Activated T-cell treated with anti-CD3 and anti-CD28 coated beads, Interleukin-2, amount 50 U/mL, for 72 hours (primary cell): ENCODE results near the gene IGFBP6. TPM values are rescaled to one million over a fixed set of nuclear protein-coding genes. Genes with fewer than 3 reads are reported as not detected.

Source experiments
- ATAC-seq, 2 donors: fragments of 150-1000 bp; cut with Tn5 transposase; replicated peaks in 1 of 2; 2 replicates each; pipeline ENCODE4 v1.10.0; 2021; ENCODE audit warnings: moderate library complexity in 2 of 2, mild to moderate bottlenecking in 1 of 2
- DNase-seq, 2 donors: peaks; one replicate each; pipeline ENCODE4 v3.0.0; 2021 to 2022; ENCODE audit warnings: mixed read lengths in 1 of 2
- H3K27ac Mint-ChIP-seq: one replicate; pipeline ENCODE4 v1.8.0; 2022; ENCODE audit warnings: mild to moderate bottlenecking, moderate library complexity, mixed read lengths
- H3K27me3 Mint-ChIP-seq: one replicate; pipeline ENCODE4 v1.8.0; 2022; ENCODE audit warnings: low read depth, mixed read lengths
- H3K36me3 Mint-ChIP-seq, 2 donors: one replicate each; pipeline ENCODE4 v1.8.0; 2022; ENCODE audit warnings: mixed read lengths in 2 of 2, mild to moderate bottlenecking in 1 of 2; ENCODE audit not compliant: insufficient read depth in 2 of 2
- H3K4me1 Mint-ChIP-seq: one replicate; pipeline ENCODE4 v1.8.0; 2022; ENCODE audit warnings: low read depth, mixed read lengths
- H3K4me3 Mint-ChIP-seq, 2 donors: one replicate each; pipeline ENCODE4 v1.8.0; 2022; ENCODE audit warnings: mild to moderate bottlenecking in 2 of 2, mixed read lengths in 2 of 2, moderate library complexity in 2 of 2
- H3K9me3 Mint-ChIP-seq, 2 donors: one replicate each; pipeline ENCODE4 v1.8.0; 2022; ENCODE audit warnings: mixed read lengths in 2 of 2
- total RNA-seq, 2 donors: library from RNA; stranded (reverse); gene quantifications; one replicate each; pipeline ENCODE4 v1.2.3, GENCODE V29; 2022

Gene IGFBP6
- total RNA-seq, 2 donors from 2014 or later, result 5.7 to 9.2 TPM

DNA sequence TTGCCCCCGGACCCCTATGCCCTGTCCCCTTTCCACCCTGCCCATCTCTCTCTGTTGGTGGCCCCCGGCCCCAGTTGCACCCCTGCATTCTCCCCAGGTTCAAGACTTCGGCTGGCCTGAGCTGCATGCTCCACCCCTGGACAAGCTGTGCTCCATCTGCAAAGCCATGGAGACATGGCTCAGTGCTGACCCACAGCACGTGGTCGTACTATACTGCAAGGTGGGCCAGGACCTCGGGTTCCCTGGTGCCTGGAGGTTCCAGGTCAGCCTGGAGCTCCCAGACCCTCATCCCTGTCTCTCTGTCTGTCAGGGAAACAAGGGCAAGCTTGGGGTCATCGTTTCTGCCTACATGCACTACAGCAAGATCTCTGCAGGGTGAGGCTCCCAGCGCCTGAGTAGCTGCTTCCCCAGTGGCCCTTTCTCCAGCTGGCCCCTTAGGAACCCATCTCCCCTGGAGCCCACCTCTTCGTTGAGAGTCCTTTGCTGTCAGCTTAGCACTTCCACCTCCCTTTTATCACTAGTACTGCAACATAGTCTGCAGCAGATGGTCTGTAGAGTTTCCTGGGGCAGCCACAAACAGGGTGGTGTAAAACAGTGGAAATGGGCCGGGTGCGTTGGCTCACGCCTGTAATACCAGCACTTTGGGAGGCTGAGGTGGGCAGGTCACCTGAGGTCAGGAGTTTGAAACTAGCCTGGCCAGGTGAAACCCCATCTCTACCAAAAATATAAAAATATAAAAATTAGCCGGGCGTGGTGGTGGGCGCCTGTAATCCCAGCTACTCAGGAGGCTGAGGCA lies 41.8 kb upstream of the IGFBP6 start:
- DNase-seq, result no peak
- Mint-ChIP-seq H3K9me3 (no peaks in the 10 kb centered on the region), H3K4me1 (peaks cover 16% of the 10 kb centered on the region), H3K27me3 (no peaks in the 10 kb centered on the region), H3K36me3 (no peaks in the 10 kb centered on the region), H3K4me3 (peak overlapping the region; percentile 7 to 19), H3K27ac (no peak overlapping the region)
- no peak for ATAC-seq

DNA sequence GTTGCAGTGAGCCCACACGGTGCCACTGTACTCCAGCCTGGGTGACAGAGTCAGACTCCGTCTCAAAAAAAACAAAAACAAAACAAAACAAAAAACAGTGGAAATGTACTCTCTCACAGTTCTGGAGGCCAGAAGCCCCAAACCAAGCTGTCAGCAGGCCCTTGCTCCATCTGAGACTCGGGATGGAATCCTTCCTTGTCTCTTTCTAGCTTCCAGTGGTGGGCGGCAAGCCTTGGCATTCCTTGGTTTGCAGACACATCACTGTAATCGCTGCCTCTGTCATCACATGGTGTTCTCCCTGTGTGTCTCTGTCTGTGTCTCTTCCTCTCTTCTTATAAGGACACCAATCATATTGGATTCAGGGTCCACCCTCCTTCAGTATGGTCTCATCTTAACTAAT lies 41.2 kb upstream of the IGFBP6 start:
- Mint-ChIP-seq H3K9me3 (no peaks in the 10 kb centered on the region), H3K36me3 (no peaks in the 10 kb centered on the region), H3K4me3 (no peak overlapping the region), H3K27me3 (no peaks in the 10 kb centered on the region), H3K27ac (no peak overlapping the region), H3K4me1 (peaks cover 13% of the 10 kb centered on the region)
- ATAC-seq (no peak), DNase-seq (no peak)

DNA sequence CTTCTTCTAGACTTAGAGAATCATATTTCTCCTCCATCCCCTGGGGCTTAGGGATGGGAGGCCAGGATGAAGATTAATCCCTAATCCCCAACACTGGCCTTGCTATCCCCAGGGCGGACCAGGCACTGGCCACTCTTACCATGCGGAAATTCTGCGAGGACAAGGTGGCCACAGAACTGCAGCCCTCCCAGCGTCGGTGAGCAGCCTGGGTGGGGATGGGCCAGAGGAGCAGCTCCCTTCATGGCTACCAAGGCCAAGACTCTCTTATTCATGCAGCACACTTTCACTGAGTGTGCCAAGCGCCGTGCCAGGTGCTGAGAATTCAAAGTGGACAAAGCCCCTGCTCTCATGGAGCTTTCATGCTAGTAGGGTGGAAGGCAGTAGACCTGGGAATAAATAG lies 40.6 kb upstream of the IGFBP6 start:
- no peaks in the 10 kb centered on the region for H3K9me3 Mint-ChIP-seq
- no peak for ATAC-seq
- no peaks in the 10 kb centered on the region for H3K27me3 Mint-ChIP-seq
- H3K4me3 Mint-ChIP-seq, result no peak overlapping the region
- H3K36me3 Mint-ChIP-seq, result no peaks in the 10 kb centered on the region
- peaks cover 12% of the 10 kb centered on the region for H3K4me1 Mint-ChIP-seq
- no peak for DNase-seq
- no peak overlapping the region for H3K27ac Mint-ChIP-seq

DNA sequence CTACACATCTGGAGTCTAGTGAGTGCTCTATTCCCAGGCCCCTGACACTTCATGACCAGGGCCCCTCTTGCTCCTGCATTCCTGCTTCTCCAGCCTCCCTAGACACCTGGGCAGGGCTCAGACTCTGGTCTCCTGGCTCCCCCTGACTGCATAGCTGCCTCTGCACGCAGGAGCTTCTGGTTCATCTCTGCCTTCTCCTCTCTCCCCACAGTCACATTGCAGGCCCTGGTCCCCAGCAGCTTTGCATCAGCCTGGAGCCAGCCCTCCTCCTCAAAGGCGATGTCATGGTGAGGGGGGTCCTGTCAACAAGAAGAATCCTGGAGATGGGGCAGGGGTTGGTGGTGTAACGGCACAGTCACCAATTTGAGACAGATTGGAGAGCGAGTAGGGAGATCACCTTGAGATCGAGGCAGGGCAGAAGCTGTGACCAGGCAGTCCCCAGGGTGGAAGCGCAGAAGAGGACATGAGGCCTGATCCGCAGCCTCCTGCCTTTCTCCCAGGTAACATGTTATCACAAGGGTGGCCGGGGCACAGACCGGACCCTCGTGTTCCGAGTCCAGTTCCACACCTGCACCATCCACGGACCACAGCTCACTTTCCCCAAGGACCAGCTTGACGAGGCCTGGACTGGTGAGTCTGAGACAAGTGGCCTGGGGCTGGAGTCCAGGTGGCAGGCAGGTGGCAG lies 39.5 kb upstream of the IGFBP6 start:
- no peak for ATAC-seq
- Mint-ChIP-seq H3K4me1 (peaks cover 12% of the 10 kb centered on the region), H3K36me3 (no peaks in the 10 kb centered on the region), H3K4me3 (no peak overlapping the region), H3K27me3 (no peaks in the 10 kb centered on the region), H3K9me3 (no peaks in the 10 kb centered on the region), H3K27ac (no peak overlapping the region)
- no peak for DNase-seq

DNA sequence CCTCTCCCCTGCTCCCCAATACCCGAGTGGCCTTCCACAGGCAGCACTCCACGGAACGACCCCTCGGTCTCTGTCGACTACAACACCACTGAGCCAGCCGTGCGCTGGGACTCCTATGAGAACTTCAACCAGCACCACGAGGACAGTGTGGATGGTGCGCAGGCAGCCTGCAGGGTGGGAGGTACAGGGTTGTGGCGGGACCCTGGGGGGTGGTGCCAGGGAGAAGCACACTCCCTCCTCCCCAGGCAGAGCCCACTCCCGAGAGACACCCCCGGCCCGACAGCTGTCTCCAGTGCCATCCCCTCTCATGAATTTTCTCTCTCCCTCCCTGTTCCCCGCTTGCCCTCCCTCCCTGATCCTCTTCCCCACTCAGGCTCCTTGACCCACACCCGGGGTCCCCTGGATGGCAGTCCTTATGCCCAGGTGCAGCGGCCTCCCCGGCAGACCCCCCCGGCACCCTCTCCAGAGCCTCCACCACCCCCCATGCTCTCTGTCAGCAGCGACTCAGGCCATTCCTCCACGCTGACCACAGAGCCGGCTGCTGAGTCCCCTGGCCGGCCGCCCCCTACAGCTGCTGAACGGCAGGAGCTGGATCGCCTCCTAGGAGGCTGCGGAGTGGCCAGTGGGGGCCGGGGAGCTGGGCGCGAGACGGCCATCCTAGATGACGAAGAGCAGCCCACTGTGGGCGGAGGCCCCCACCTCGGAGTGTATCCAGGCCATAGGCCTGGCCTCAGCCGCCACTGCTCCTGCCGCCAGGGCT lies 38.6 kb upstream of the IGFBP6 start:
- Mint-ChIP-seq H3K4me1 (peaks cover 6% of the 10 kb centered on the region), H3K27ac (no peak overlapping the region), H3K36me3 (no peaks in the 10 kb centered on the region)

DNA sequence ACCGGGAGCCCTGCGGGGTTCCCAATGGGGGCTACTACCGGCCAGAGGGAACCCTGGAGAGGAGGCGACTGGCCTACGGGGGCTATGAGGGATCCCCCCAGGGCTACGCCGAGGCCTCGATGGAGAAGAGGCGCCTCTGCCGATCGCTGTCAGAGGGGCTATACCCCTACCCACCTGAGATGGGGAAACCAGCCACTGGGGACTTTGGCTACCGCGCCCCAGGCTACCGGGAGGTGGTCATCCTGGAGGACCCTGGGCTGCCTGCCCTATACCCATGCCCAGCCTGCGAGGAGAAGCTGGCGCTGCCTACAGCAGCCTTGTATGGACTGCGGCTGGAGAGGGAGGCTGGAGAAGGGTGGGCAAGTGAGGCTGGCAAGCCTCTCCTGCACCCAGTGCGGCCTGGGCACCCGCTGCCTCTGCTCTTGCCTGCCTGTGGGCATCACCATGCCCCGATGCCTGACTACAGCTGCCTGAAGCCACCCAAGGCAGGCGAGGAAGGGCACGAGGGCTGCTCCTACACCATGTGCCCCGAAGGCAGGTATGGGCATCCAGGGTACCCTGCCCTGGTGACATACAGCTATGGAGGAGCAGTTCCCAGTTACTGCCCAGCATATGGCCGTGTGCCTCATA lies 37.9 kb upstream of the IGFBP6 start:
- DNase-seq, result no peak
- Mint-ChIP-seq H3K4me3 (no peak overlapping the region), H3K27ac (no peak overlapping the region), H3K36me3 (no peaks in the 10 kb centered on the region), H3K4me1 (no peaks in the 10 kb centered on the region), H3K27me3 (no peaks in the 10 kb centered on the region), H3K9me3 (no peaks in the 10 kb centered on the region)
- no peak for ATAC-seq

More for the DNA sequence above, 38.6 kb upstream of the IGFBP6 start:
- no peaks in the 10 kb centered on the region for H3K9me3 Mint-ChIP-seq
- no peak for ATAC-seq
- no peak overlapping the region for H3K4me3 Mint-ChIP-seq
- no peaks in the 10 kb centered on the region for H3K27me3 Mint-ChIP-seq
- no peak for DNase-seq

DNA sequence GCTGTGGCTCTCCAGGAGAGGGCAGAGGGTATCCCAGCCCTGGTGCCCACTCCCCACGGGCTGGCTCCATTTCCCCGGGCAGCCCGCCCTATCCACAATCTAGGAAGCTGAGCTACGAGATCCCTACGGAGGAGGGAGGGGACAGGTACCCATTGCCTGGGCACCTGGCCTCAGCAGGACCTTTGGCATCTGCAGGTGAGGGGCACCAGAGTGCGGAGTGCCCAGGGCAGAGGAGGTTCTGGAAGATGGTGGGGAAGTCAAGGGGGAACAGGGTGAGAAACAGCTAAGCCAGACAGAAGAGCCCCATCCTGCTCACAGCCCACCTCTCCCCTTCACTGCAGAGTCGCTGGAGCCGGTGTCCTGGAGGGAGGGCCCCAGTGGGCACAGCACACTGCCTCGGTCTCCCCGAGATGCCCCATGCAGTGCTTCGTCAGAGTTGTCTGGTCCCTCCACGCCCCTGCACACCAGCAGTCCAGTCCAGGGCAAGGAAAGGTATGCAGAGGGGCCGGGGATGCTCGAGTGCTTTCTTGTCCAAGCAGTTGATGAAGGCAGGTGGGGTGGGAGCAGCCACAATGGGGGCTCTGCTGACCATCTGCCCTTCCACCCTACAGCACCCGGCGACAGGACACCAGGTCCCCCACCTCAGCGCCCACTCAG lies 37.3 kb upstream of the IGFBP6 start:
- Mint-ChIP-seq H3K27me3 (no peaks in the 10 kb centered on the region), H3K4me3 (no peak overlapping the region), H3K4me1 (peaks cover 3% of the 10 kb centered on the region), H3K27ac (no peak overlapping the region), H3K9me3 (no peaks in the 10 kb centered on the region), H3K36me3 (peaks cover 0 to 2% of the 10 kb centered on the region in 2 donors)
- ATAC-seq (no peak), DNase-seq (no peak)

DNA sequence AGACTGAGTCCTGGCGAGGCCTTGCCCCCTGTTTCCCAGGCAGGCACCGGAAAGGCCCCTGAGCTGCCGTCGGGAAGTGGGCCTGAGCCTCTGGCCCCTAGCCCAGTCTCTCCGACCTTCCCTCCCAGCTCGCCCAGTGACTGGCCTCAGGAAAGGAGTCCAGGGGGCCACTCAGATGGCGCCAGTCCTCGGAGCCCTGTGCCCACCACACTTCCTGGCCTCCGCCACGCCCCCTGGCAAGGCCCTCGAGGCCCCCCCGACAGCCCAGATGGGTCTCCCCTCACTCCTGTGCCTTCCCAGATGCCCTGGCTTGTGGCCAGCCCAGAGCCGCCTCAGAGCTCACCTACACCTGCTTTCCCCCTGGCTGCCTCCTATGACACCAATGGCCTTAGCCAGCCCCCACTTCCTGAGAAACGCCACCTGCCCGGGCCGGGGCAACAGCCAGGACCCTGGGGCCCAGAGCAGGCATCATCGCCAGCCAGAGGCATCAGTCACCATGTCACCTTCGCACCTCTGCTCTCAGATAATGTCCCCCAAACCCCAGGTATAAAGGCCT lies 36.7 kb upstream of the IGFBP6 start:
- Mint-ChIP-seq H3K9me3 (no peaks in the 10 kb centered on the region), H3K4me1 (peaks cover 6% of the 10 kb centered on the region), H3K27me3 (no peaks in the 10 kb centered on the region)

DNA sequence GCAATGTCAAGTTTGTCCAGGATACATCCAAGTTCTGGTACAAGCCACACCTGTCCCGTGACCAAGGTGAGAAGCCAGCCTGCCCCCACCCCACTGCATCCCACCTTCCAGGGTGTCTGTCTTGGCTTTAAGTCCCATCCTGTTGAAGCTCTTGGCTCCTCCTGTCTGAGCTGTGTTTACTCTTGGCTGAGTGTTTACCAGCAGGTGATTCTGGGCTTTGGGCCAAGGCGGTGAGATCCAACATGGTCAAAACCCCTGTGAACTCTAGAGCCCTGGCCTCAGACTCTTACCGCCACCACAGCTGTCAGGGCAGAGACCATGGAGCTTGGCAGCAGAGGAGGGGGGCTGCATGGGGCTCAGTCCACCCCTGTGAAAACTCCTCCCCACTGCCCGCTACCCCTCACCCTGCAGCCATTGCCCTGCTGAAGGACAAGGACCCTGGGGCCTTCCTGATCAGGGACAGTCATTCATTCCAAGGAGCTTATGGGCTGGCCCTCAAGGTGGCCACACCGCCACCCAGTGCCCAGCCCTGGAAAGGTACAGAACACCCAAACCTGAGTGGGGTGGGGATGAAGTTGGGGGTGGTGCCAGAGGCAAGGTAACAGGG lies 36.0 kb upstream of the IGFBP6 start:
- Mint-ChIP-seq H3K4me1 (peaks cover 13% of the 10 kb centered on the region), H3K27ac (no peak overlapping the region), H3K27me3 (no peaks in the 10 kb centered on the region), H3K4me3 (no peak overlapping the region), H3K36me3 (peaks cover 0 to 8% of the 10 kb centered on the region in 2 donors), H3K9me3 (no peaks in the 10 kb centered on the region)
- ATAC-seq, result no peak
- DNase-seq, result no peak

More for the DNA sequence above, 36.7 kb upstream of the IGFBP6 start:
- peaks cover 0 to 5% of the 10 kb centered on the region in 2 donors for H3K36me3 Mint-ChIP-seq
- ATAC-seq, result no peak
- no peak overlapping the region for H3K4me3 Mint-ChIP-seq
- no peak overlapping the region for H3K27ac Mint-ChIP-seq
- DNase-seq, result no peak

DNA sequence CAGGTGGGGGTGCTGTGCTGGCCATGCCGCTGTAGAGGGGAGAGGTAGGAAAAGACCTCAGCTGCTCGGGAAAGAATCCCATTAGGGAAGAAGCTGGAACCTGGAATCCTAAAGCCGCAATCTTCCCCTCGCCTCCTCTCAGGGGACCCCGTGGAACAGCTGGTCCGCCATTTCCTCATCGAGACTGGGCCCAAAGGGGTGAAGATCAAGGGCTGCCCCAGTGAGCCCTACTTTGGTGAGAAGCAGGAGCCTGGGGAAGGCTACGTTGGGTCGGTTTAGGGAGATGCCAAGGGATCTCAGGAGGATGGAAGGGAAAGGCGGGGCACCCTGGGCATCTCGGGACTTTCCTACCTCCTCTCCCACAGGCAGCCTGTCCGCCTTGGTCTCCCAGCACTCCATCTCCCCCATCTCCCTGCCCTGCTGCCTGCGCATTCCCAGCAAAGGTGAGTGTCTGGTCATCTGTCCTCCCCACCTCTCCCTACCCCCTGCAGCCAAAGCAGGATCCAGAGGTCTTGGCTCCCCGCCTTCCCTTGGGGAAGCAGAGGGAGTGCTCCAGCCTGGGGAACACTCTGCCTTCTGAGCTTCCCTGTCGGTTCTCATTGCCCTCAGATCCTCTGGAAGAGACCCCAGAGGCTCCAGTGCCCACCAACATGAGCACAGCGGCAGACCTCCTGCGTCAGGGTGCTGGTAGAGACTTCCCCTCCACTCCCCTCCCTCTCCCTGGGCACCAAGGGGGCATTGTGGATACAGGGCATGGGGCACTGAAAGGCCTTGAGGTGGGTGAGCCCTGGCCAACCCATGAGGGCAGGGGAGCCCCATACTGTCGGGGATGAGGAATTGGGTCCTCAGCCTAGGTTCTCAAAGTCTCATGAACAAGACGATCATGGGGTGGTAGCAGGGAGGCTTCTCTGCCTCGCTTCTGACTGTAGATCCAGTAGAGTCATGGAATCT lies 35.2 kb upstream of the IGFBP6 start:
- no peak for DNase-seq
- no peaks in the 10 kb centered on the region for H3K9me3 Mint-ChIP-seq
- ATAC-seq, result no peak
- peaks cover 0 to 8% of the 10 kb centered on the region in 2 donors for H3K36me3 Mint-ChIP-seq
- no peaks in the 10 kb centered on the region for H3K27me3 Mint-ChIP-seq
- H3K4me3 Mint-ChIP-seq, result no peak overlapping the region
- H3K4me1 Mint-ChIP-seq, result peaks cover 21% of the 10 kb centered on the region
- H3K27ac Mint-ChIP-seq, result no peak overlapping the region

DNA sequence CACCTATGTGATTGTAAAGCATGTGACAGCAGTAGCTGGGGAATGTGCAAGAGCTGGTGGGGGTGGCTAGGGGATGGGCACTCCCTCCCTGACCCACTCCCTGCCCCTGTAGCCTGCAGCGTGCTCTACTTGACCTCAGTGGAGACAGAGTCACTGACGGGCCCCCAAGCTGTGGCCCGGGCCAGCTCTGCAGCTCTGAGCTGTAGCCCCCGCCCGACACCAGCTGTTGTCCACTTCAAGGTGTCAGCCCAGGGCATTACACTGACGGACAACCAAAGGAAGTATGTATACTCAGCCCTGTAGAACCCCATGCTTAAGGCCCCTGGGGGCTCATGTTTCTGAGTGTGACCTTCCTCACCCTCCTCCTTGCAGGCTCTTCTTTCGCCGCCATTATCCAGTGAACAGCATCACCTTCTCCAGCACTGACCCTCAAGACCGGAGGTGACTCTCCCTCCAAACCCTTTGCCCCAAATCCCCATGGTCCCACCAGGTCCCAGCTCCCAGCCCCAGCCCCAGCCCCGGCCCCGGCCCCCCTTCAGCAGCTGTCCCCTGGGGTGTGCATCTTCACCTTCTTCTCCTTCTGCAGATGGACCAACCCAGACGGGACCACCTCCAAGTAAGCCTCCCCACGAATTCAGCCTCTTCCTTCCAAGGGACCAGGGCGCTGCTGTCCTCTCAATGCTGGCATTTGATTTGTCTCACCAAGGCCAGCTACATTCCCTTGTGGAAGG lies 34.3 kb upstream of the IGFBP6 start:
- H3K4me1 Mint-ChIP-seq, result peaks cover 21% of the 10 kb centered on the region
- no peaks in the 10 kb centered on the region for H3K9me3 Mint-ChIP-seq
- peaks cover 0 to 8% of the 10 kb centered on the region in 2 donors for H3K36me3 Mint-ChIP-seq
- no peak for DNase-seq
- no peaks in the 10 kb centered on the region for H3K27me3 Mint-ChIP-seq
- no peak overlapping the region for H3K27ac Mint-ChIP-seq
- no peak overlapping the region for H3K4me3 Mint-ChIP-seq
- ATAC-seq, result no peak
